ENCODE measurements around the gene PLCXD1.
"Not testable (repeated sequence)": the region's sequence is repeated elsewhere in the genome, so short reads cannot be mapped to it uniquely, and the experiment has no call there.

The PLCXD1 gene

GRCh38 chrX:291411-291901 is 10.3 kb downstream of the PLCXD1 start:
- no peak for DNase-seq (ENCODE audit: low spot score)

- DNase-seq (ENCODE audit: low spot score), result no peak
These were observed 12.0 kb downstream of the PLCXD1 start for GRCh38 chrX:292900-293897.

GRCh38 chrX:295136-295535 is 14.0 kb downstream of the PLCXD1 start:
- DNase-seq (ENCODE audit: low spot score), result no peak

- no peak for DNase-seq (ENCODE audit: low spot score)
These were observed 17.8 kb downstream of the PLCXD1 start for GRCh38 chrX:298993-299392.

- no peak for DNase-seq (ENCODE audit: low spot score)
These were observed 19.2 kb downstream of the PLCXD1 start for GRCh38 chrX:300334-300733.

- no peak for DNase-seq (ENCODE audit: low spot score)
These were observed 21.8 kb downstream of the PLCXD1 start for GRCh38 chrX:302975-303374.

GRCh38 chrX:305781-306613 is 24.8 kb downstream of the PLCXD1 start:
- not testable (repeated sequence) for DNase-seq (ENCODE audit: low spot score)

GRCh38 chrX:306614-307251 is 25.6 kb downstream of the PLCXD1 start:
- not testable (repeated sequence) for DNase-seq (ENCODE audit: low spot score)

- no peak for DNase-seq (ENCODE audit: low spot score)
These were observed 26.3 kb downstream of the PLCXD1 start for GRCh38 chrX:307261-308111.

GRCh38 chrX:308821-309520 is 27.8 kb downstream of the PLCXD1 start:
- DNase-seq (ENCODE audit: low spot score), result no peak

GRCh38 chrX:310621-311155 is 29.5 kb downstream of the PLCXD1 start:
- no peak for DNase-seq (ENCODE audit: low spot score)

- DNase-seq (ENCODE audit: low spot score), result no peak
These were observed 30.3 kb downstream of the PLCXD1 start for GRCh38 chrX:311156-312129.

- no peak for DNase-seq (ENCODE audit: low spot score)
These were observed 31.6 kb downstream of the PLCXD1 start for GRCh38 chrX:312621-313331.

GRCh38 chrX:313546-313945 is 32.4 kb downstream of the PLCXD1 start:
- no peak for DNase-seq (ENCODE audit: low spot score)

- no peak for DNase-seq (ENCODE audit: low spot score)
These were observed 32.9 kb downstream of the PLCXD1 start for GRCh38 chrX:314049-314448.

GRCh38 chrX:314781-315595 is 33.8 kb downstream of the PLCXD1 start:
- no peak for DNase-seq (ENCODE audit: low spot score)

All from SK-N-DZ (cell line).